Breast epithelium (tissue), 4 donors: Measurements from ENCODE around the gene CADM1. TPM values are rescaled to one million over a fixed set of nuclear protein-coding genes. Genes with fewer than 3 reads are reported as not detected.

Experiments
- DNase-seq, 2 donors: peaks; one replicate each; pipeline ENCODE4 v3.0.0-alpha.2; 2019; ENCODE audit warnings: low spot score in 2 of 2
- H3K27ac ChIP-seq, 2 donors: fragments of 200-600 bp; sonication (generic) in 1 of 2; one replicate each; pipeline ENCODE4 v1.5.1; 2016 to 2019; ENCODE audit warnings: mild to moderate bottlenecking in 1 of 2
- H3K27me3 ChIP-seq, 2 donors: fragments of 200-600 bp; sonication (generic) in 1 of 2; one replicate each; pipeline versions ENCODE4 v1.5.1 to v1.6.0; 2017 to 2019; ENCODE audit warnings: control low read depth in 1 of 2, mild to moderate bottlenecking in 1 of 2
- H3K36me3 ChIP-seq: fragments of 200-600 bp; one replicate; pipeline ENCODE4 v1.5.1; 2019
- H3K4me1 ChIP-seq, 2 donors: fragments of 200-600 bp; sonication (generic); one replicate each; pipeline ENCODE4 v1.5.1; 2016 to 2019; ENCODE audit warnings: control low read depth in 1 of 2
- H3K4me3 ChIP-seq, 3 donors: fragments of 200-600 bp; sonication (generic); 1 replicate in 2 of 3; 2 replicates in 1 of 3; pipeline ENCODE4 v1.5.1; 2016 to 2019; ENCODE audit warnings: mild to moderate bottlenecking in 3 of 3, moderate library complexity in 2 of 3
- H3K9me3 ChIP-seq, 2 donors: fragments of 200-600 bp; sonication (generic) in 1 of 2; one replicate each; pipeline ENCODE4 v1.5.1; 2016 to 2019; ENCODE audit warnings: control low read depth in 1 of 2
- POLR2A ChIP-seq: fragments of 450-650 bp; IDR thresholded peaks from one replicate; pipeline ENCODE4 v1.6.1; 2016; ENCODE audit warnings: antibody characterized with exemption, mild to moderate bottlenecking, moderate library complexity
- POLR2AphosphoS5 ChIP-seq, 3 donors: sonication (generic); formaldehyde crosslinking; IDR thresholded peaks; one replicate each; pipeline ENCODE4 v1.6.1; 2017; ENCODE audit warnings: antibody characterized with exemption in 3 of 3
- intact Hi-C: fragments of 100-400 bp; cut with DNase I; formaldehyde crosslinking; loops from one replicate; pipeline ENCODE4 v1.15.1; 2023; ENCODE audit warnings: low total_unique reads
- total RNA-seq, 3 donors: library from RNA; depleted of rRNA; stranded (reverse); fragments of >200 nt; gene quantifications; one replicate each; pipeline ENCODE4 v1.1.0, GENCODE V29; 2016
- TF ChIP-seq, protein P1 (sequence below), 3 donors: fragments of 450-650 bp; IDR thresholded peaks; one replicate each; pipeline ENCODE4 v1.5.1; 2016 to 2017; ENCODE audit warnings: antibody characterized with exemption in 3 of 3, mild to moderate bottlenecking in 3 of 3, moderate library complexity in 3 of 3

Gene CADM1
- total RNA-seq, 3 donors from 2014 or later = 5.3 to 48.4 (median 33.1) TPM

DNA sequence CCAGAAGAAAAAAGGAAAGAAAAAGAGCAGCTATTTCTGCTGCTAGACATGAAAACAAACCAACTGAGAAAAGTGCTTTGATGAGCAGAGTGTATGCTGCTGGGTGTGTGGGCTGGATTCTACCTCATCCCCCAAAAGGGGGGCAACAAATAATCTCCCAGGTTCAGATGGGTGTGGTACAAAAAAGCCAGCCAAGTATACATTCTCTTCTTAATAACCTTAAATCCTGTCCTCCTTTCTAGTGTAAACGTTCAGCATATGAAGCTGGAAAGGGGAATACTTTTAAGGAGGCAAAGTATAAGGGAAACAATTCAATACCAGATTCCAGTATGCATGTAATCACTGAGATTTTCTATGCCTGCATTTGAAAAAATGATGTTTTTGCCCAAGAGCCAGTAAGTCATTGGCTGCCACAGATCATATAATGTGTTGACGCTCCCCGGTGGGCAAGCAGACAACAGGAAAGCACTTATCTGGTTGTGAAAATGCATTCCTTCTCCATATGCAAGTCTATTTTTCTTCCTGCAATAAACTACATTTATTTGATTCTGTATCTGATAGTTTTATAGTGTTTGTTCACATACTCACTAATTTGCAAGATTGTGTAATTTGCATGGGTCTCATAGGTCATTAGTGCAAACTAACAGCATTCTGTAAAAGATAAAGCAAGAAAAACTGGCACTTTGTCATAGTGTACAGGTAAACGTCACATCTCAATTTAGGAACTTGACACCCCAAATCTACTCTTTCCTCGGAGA lies 201.1 kb downstream of the CADM1 start:
- TF ChIP-seq POLR2AphosphoS5 (IDR thresholded peaks at IDR 0.05) = no peak
- TF ChIP-seq, protein P1, sequence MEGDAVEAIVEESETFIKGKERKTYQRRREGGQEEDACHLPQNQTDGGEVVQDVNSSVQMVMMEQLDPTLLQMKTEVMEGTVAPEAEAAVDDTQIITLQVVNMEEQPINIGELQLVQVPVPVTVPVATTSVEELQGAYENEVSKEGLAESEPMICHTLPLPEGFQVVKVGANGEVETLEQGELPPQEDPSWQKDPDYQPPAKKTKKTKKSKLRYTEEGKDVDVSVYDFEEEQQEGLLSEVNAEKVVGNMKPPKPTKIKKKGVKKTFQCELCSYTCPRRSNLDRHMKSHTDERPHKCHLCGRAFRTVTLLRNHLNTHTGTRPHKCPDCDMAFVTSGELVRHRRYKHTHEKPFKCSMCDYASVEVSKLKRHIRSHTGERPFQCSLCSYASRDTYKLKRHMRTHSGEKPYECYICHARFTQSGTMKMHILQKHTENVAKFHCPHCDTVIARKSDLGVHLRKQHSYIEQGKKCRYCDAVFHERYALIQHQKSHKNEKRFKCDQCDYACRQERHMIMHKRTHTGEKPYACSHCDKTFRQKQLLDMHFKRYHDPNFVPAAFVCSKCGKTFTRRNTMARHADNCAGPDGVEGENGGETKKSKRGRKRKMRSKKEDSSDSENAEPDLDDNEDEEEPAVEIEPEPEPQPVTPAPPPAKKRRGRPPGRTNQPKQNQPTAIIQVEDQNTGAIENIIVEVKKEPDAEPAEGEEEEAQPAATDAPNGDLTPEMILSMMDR (IDR thresholded peaks at IDR 0.05) = no peak
- no peak for TF ChIP-seq POLR2A
- Histone ChIP-seq H3K4me1 (no peaks in the 10 kb centered on the region), H3K9me3 (no peaks in the 10 kb centered on the region), H3K27me3 (no peaks in the 10 kb centered on the region), H3K4me3 (no peak overlapping the region), H3K27ac (no peak overlapping the region), H3K36me3 (no peaks in the 10 kb centered on the region)
- DNase-seq = no peak
- intact Hi-C loops = no loop called here

DNA sequence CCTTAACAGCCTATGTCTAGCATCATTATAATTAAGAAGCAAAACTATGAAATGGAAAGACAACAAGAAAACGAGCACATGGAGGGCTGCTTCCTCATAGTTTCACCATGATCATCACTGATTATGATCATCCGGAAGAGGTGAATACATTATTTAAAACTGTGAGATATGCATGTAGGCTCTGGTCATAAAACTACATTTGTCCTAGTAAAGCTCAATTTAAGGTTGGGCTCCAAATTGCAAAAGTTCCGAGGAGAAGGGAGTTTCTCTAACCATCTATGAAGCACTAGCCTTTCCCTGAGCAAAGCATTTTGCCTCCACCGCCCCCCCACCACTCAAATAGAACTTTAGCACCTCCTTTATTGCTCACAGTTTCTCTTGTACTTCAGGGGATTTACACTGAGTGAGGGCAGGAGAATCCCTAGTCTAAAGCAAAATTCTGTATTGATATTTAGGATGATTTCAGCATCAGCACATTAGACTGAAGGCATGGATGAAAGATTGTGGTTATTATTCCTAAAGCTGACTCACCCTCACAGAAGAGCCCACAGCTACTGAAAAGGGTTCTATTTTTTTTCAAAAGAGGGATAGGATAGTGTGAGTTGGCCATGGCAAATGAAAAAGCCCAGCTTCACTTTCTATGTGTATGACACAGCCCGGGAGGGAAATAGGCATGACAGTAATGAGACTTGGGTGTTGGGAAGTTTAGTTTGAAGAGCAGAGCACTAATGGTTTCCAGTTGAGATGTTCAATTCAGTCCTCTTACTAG lies 203.4 kb downstream of the CADM1 start:
- Histone ChIP-seq H3K27me3 (no peaks in the 10 kb centered on the region), H3K27ac (no peak overlapping the region), H3K9me3 (no peaks in the 10 kb centered on the region), H3K36me3 (no peaks in the 10 kb centered on the region), H3K4me3 (no peak overlapping the region), H3K4me1 (no peaks in the 10 kb centered on the region)
- TF ChIP-seq POLR2AphosphoS5 (IDR thresholded peaks at IDR 0.05) (no peak), POLR2A (no peak)
- TF ChIP-seq, protein P1 (IDR thresholded peaks at IDR 0.05) = no peak
- intact Hi-C loops = no loop called here
- DNase-seq = no peak

DNA sequence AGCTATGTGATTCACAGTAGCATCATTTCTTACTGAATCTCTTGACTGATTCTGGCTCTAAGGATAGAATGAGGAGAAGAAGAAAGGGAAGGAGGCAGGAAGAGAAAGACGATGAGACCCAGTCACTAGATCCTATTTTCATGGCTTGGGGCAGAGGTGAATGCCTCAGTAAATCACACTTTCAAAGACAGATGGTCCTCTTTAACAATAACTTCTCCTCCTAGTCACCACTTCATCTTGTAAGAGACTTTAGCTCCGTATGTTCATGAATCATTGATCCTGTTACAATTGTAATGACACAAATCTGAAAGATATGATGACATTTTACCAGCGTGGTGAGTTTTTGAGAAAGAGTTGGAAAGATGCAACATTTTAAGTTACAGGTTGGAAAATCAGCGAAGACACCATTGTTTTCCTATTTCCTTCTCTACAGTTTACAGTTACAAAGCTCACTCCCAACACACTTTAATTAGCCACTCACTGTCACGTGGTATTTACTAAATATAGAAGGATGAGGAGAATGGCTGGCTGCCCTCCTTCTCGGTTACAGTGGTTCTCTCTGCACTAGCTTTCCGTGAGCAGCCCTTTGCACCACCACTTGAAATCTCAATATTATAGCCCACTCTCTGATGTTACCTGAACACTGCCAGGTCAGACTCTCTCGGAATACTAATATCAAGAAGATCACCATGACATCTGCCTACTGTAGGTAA lies 205.8 kb downstream of the CADM1 start:
- DNase-seq = no peak
- intact Hi-C loops = no loop called here
- H3K4me1 ChIP-seq = no peaks in the 10 kb centered on the region
- no peak overlapping the region for H3K27ac ChIP-seq
- H3K9me3 ChIP-seq = no peaks in the 10 kb centered on the region
- no peak for TF ChIP-seq POLR2A
- no peak for TF ChIP-seq POLR2AphosphoS5 (IDR thresholded peaks at IDR 0.05)
- TF ChIP-seq, protein P1 (IDR thresholded peaks at IDR 0.05) = no peak
- H3K4me3 ChIP-seq = no peak overlapping the region
- H3K36me3 ChIP-seq = no peaks in the 10 kb centered on the region
- H3K27me3 ChIP-seq = no peaks in the 10 kb centered on the region

DNA sequence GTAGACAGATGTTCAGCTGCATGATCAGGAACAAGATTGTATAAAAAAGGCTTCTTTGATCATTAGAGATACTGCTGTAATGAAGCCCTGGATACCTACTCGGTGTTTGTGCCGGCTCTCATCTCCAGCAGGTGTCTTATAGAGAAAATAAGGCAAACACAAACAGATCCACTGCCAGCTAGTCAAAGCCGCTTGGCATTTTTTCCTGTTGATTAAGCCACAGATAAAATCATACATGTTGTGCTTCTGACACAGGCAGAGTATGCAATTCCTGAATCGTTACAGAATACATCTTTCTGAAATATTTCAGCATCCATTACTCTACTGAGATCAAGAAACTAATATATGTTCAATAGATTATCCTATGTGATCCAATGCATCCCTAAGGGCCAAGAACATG lies 206.9 kb downstream of the CADM1 start:
- Histone ChIP-seq H3K27me3 (no peaks in the 10 kb centered on the region), H3K27ac (no peak overlapping the region), H3K36me3 (no peaks in the 10 kb centered on the region), H3K4me1 (no peaks in the 10 kb centered on the region), H3K9me3 (no peaks in the 10 kb centered on the region), H3K4me3 (no peak overlapping the region)
- intact Hi-C loops = no loop called here
- DNase-seq = no peak
- TF ChIP-seq POLR2AphosphoS5 (IDR thresholded peaks at IDR 0.05) = no peak
- TF ChIP-seq POLR2A = no peak
- TF ChIP-seq, protein P1 (IDR thresholded peaks at IDR 0.05) = no peak
